Cardiac fibroblast (primary cell): Measurements from ENCODE around the gene TSC22D2.

Experiments used
- DNase-seq, 2 donors: peaks; one replicate each; pipeline versions ENCODE4 v3.0.0 to v3.0.0-alpha.2; 2010; ENCODE audit warnings: low read depth in 2 of 2
- H3K4me3 ChIP-seq, 2 donors: replicated peaks in 1 of 2; 1 replicate in 1 of 2; 2 replicates in 1 of 2; pipeline ENCODE4 v1.5.1; 2011; ENCODE audit warnings: low read depth in 2 of 2, low read length in 2 of 2, mild to moderate bottlenecking in 2 of 2, moderate library complexity in 1 of 2
- CTCF ChIP-seq: IDR thresholded peaks from one replicate; pipeline ENCODE4 v1.5.1; 2011; ENCODE audit warnings: low read depth, mild to moderate bottlenecking, low read length, inconsistent platforms

The TSC22D2 gene

GRCh38 chr3:150444371-150444770 is 36.3 kb downstream of the TSC22D2 start:
- H3K4me3 ChIP-seq: no peak overlapping the region
- no peak for TF ChIP-seq CTCF
- no peak for DNase-seq

GRCh38 chr3:150446470-150446977 is 38.4 kb downstream of the TSC22D2 start:
- H3K4me3 ChIP-seq: no peak overlapping the region

GRCh38 chr3:150447084-150447483 is 39.0 kb downstream of the TSC22D2 start:
- no peak for TF ChIP-seq CTCF
- DNase-seq: no peak
- no peak overlapping the region for H3K4me3 ChIP-seq

More at GRCh38 chr3:150446470-150446977, 38.4 kb downstream of the TSC22D2 start:
- DNase-seq: no peak
- no peak for TF ChIP-seq CTCF

- peak in 1 of 2 donors; percentile 53 for DNase-seq
- no peak for TF ChIP-seq CTCF
These were observed 39.8 kb downstream of the TSC22D2 start for GRCh38 chr3:150447631-150448465.

GRCh38 chr3:150449169-150449721 is 41.1 kb downstream of the TSC22D2 start:
- DNase-seq: peak; percentile 63 to 73
- TF ChIP-seq CTCF: no peak
- H3K4me3 ChIP-seq: no peak overlapping the region

More at GRCh38 chr3:150447631-150448465, 39.8 kb downstream of the TSC22D2 start:
- no peak overlapping the region for H3K4me3 ChIP-seq

GRCh38 chr3:150450916-150451315 is 42.8 kb downstream of the TSC22D2 start:
- TF ChIP-seq CTCF: no peak
- DNase-seq: peak; percentile 22 to 31
- no peak overlapping the region for H3K4me3 ChIP-seq
